ENCODE measurements around the gene KDM6A. TPM values are rescaled to one million over a fixed set of nuclear protein-coding genes. Genes with fewer than 3 reads are reported as not detected.

The KDM6A gene
- total and polyA plus RNA-seq, 9 donors: 10.7 to 24.3 (median 13.9) TPM

DNA sequence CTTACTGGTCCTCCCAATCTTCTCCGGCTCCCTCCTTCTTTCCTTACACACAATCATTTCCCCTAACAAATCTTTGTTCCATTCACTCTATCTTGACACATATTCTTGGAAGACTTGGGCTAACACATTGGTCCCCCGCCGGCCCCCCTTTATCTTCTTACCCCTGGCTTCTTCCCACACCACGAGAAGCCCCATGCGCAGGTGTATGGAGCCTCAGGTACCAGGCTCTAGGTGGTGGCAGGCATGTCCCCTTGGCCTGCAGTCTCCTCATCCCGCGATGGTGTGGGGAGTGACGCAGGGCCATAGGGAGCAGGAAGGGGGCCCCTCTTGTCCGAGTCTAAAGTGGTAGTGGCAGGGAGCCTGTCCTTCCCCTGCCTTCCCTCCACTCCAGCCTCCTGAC lies 277.8 kb downstream of the KDM6A start:
- Histone ChIP-seq H3K4me3 (ENCODE audit: low read length) (no peak overlapping the region), H3K4me1 (ENCODE audit: control insufficient read depth, insufficient read depth, low read length) (no peaks in the 10 kb centered on the region), H3K27ac (ENCODE audit: low read length) (no peak overlapping the region), H3K27me3 (ENCODE audit: control insufficient read depth, insufficient read depth, low read length) (peaks cover 24% of the 10 kb centered on the region), H3K36me3 (ENCODE audit: control insufficient read depth, insufficient read depth, low read length) (no peaks in the 10 kb centered on the region), H3K9me3 (replicated peaks; ENCODE audit: control insufficient read depth, low read depth, low read length) (no peaks in the 10 kb centered on the region)
- 88% methylated on average over 4 of the region's 9 CpGs for WGBS (ENCODE audit: insufficient coverage)
- no peak for DNase-seq

DNA sequence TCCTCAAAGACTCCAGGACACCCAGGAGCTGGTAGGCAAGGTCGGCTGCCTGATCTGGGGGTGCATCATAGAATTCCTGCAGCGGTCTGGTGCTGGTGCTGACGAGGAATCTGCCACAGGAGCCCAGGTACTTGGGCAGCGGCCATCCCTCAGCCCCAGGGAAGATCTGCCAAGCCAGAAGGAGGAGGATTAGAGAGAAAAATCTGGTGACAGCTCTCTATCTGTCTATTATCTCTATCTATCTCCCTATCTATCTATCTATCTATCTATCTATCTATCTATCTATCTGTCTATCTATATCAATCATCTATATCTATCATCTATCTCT lies 281.0 kb downstream of the KDM6A start:
- no peaks in the 10 kb centered on the region for H3K9me3 ChIP-seq (replicated peaks; ENCODE audit: control insufficient read depth, low read depth, low read length)
- H3K27me3 ChIP-seq (ENCODE audit: control insufficient read depth, insufficient read depth, low read length): peaks cover 23% of the 10 kb centered on the region
- no peak overlapping the region for H3K27ac ChIP-seq (ENCODE audit: low read length)
- H3K4me3 ChIP-seq (ENCODE audit: low read length): no peak overlapping the region
- H3K36me3 ChIP-seq (ENCODE audit: control insufficient read depth, insufficient read depth, low read length): no peaks in the 10 kb centered on the region
- no peak for DNase-seq
- 54% methylated on average over 3 of the region's 4 CpGs for WGBS (ENCODE audit: insufficient coverage)
- no peaks in the 10 kb centered on the region for H3K4me1 ChIP-seq (ENCODE audit: control insufficient read depth, insufficient read depth, low read length)

DNA sequence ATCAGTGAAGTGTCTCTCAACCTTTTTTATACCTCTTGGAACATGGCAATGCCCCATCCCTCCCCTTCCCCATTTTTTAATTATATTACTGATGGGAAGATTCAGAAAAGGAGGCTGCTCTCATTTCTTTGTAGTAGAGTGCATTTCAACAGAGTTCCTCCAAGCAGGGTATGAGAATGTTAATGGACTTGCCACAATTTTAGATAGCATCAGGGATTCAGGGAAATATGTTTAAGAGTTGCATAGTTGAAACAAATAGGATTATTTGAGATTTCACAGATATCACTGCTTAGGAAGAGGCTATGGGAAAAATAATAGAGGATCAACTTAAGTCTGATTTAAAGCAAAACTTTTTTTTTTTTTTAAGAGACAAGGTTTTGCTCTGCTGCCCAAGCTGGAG lies 281.5 kb downstream of the KDM6A start:
- Histone ChIP-seq H3K9me3 (replicated peaks; ENCODE audit: control insufficient read depth, low read depth, low read length) (no peaks in the 10 kb centered on the region), H3K27me3 (ENCODE audit: control insufficient read depth, insufficient read depth, low read length) (peaks cover 24% of the 10 kb centered on the region), H3K36me3 (ENCODE audit: control insufficient read depth, insufficient read depth, low read length) (no peaks in the 10 kb centered on the region), H3K4me3 (ENCODE audit: low read length) (no peak overlapping the region), H3K4me1 (ENCODE audit: control insufficient read depth, insufficient read depth, low read length) (no peaks in the 10 kb centered on the region), H3K27ac (ENCODE audit: low read length) (no peak overlapping the region)
- no peak for DNase-seq

DNA sequence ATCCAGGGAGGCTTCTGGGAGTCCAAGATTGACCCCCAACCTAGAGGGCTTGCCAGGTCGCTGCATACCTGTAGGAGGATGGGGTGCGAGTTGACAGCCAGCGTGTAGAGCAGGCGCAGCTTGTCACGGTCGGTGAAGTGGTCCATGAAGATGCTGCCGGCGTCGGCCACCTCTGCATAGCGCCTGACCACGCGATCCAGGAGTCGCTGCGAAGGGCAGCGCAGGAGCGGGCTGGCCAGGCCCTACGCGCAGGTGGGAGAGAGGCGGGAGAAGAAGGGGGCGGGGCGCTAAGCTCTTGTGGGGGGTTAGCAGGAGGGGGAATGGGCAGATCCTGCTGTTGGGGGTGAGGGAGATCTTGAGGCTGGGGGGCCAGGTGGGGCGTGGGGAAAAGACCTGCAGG lies 284.7 kb downstream of the KDM6A start:
- Histone ChIP-seq H3K4me1 (ENCODE audit: control insufficient read depth, insufficient read depth, low read length) (no peaks in the 10 kb centered on the region), H3K9me3 (replicated peaks; ENCODE audit: control insufficient read depth, low read depth, low read length) (peaks cover 4% of the 10 kb centered on the region), H3K27me3 (ENCODE audit: control insufficient read depth, insufficient read depth, low read length) (peaks cover 21% of the 10 kb centered on the region), H3K27ac (ENCODE audit: low read length) (no peak overlapping the region), H3K36me3 (ENCODE audit: control insufficient read depth, insufficient read depth, low read length) (no peaks in the 10 kb centered on the region), H3K4me3 (ENCODE audit: low read length) (no peak overlapping the region)
- DNase-seq: no peak
- 71% methylated on average over 20 of the region's 22 CpGs for WGBS (ENCODE audit: insufficient coverage)

Other genes with a start within 250 kb of the KDM6A start
- not detected for gene DUSP21, start 29.2 kb upstream of the KDM6A start, total RNA-seq
- not detected for gene DUSP21, start 29.2 kb upstream of the KDM6A start, polyA plus RNA-seq (ENCODE audit: insufficient read depth in 1 of 8, insufficient read length in 8 of 8, low replicate concordance in 1 of 8)